ENCODE results near the gene PLAGL2. TPM values are rescaled to one million over a fixed set of nuclear protein-coding genes. Genes with fewer than 3 reads are reported as not detected.

The PLAGL2 gene
- total and polyA plus RNA-seq, 2 experiments from 2014 or later = 13.2 to 28.2 TPM

GRCh38 chr20:32232326-32232886 lies 24.9 kb upstream of the PLAGL2 start:
- Mint-ChIP-seq H3K27ac (no peak overlapping the region), H3K36me3 (ENCODE audit: low read depth) (peaks cover 56% of the 10 kb centered on the region), H3K27me3 (ENCODE audit: insufficient read depth, low read depth, poor library complexity) (no peaks in the 10 kb centered on the region), H3K4me1 (no peaks in the 10 kb centered on the region), H3K4me3 (no peak overlapping the region), H3K9me3 (no peaks in the 10 kb centered on the region)
- Histone ChIP-seq H3K4me1 (ENCODE audit: insufficient read depth) (no peaks in the 10 kb centered on the region), H3F3A (replicated peaks; ENCODE audit: low read depth) (peaks cover 14% of the 10 kb centered on the region; the same call in 1 of the 2 replicates), H4K20me1 (replicated peaks; ENCODE audit: insufficient read depth) (peaks cover 11% of the 10 kb centered on the region), H3K36me3 (ENCODE audit: insufficient read depth) (peaks cover 42% of the 10 kb centered on the region), H3K79me2 (replicated peaks; ENCODE audit: insufficient read depth) (no peaks in the 10 kb centered on the region), H3K27me3 (ENCODE audit: insufficient read depth) (no peaks in the 10 kb centered on the region), H3K27ac (ENCODE audit: low read depth) (no peak overlapping the region), H2AFZ (no peak overlapping the region), H3K4me3 (no peak overlapping the region), H3K4me2 (no peak overlapping the region), H3K9me2 (ENCODE audit: insufficient read depth) (no peaks in the 10 kb centered on the region)
- no peak for TF ChIP-seq ZNF114 (CRISPR knock-in tag; IDR thresholded peaks at IDR 0.05)
- TF ChIP-seq EZH2phosphoT487 (IDR thresholded peaks at IDR 0.05; ENCODE audit: unreplicated experiment) = no peak
- no peak for TF ChIP-seq CREB1 (CRISPR knock-in tag; IDR thresholded peaks at IDR 0.05; ENCODE audit: low read depth)
- no peak for TF ChIP-seq JUNB (IDR thresholded peaks at IDR 0.05; ENCODE audit: unreplicated experiment)
- no peak for TF ChIP-seq ETS1 (IDR thresholded peaks at IDR 0.05)
- TF ChIP-seq REST (IDR thresholded peaks at IDR 0.05; ENCODE audit: unreplicated experiment) = no peak
- TF ChIP-seq STAT1 (IDR thresholded peaks at IDR 0.05; ENCODE audit: unreplicated experiment) = no peak
- TF ChIP-seq POLR2AphosphoS5 (IDR thresholded peaks at IDR 0.05; ENCODE audit: low read depth) = no peak
- TF ChIP-seq ZNF462 (CRISPR knock-in tag; IDR thresholded peaks at IDR 0.05) = no peak
- no peak for TF ChIP-seq NANOG (IDR thresholded peaks at IDR 0.05; ENCODE audit: borderline replicate concordance)
- no peak for TF ChIP-seq EZH2 (IDR thresholded peaks at IDR 0.05; ENCODE audit: low read depth, unreplicated experiment)
- no peak for TF ChIP-seq CTCF (conservative IDR thresholded peaks at IDR 0.05; ENCODE audit: low read depth in 2 of 2)
- TF ChIP-seq ZNF331 (CRISPR knock-in tag; IDR thresholded peaks at IDR 0.05; ENCODE audit: low read depth) = no peak
- no peak for ATAC-seq
- no peak for DNase-seq (ENCODE audit: low spot score)

All from GM23338 (cell line).